K562 (cell line): Measurements from ENCODE around the gene GPAT3. TPM values are rescaled to one million over a fixed set of nuclear protein-coding genes. Genes with fewer than 3 reads are reported as not detected.

ENCODE experiments used
- BRD9 ChIP-seq: fragments of 450-650 bp; IDR thresholded peaks from 2 replicates; pipeline ENCODE4 v1.6.1; 2018; ENCODE audit warnings: low read depth; ENCODE audit not compliant: partially characterized antibody
- CTBP1 ChIP-seq: fragments of 450-650 bp; IDR thresholded peaks from 2 replicates; pipeline ENCODE4 v1.6.1; 2016; ENCODE audit warnings: borderline replicate concordance
- OTX1 ChIP-seq: fragments of 450-650 bp; formaldehyde crosslinking; IDR thresholded peaks from 2 replicates; pipeline ENCODE4 v1.4.0; 2022; ENCODE audit warnings: mild to moderate bottlenecking
- RHOXF2B ChIP-seq: fragments of 250-450 bp; sonication (Bioruptor Pico); conservative IDR thresholded peaks from 2 replicates; pipeline ENCODE4 v1.5.1; 2021
- SREBF1 ChIP-seq: fragments of 150-350 bp; IDR thresholded peaks from 2 replicates; pipeline ENCODE4 v1.6.1; 2014; ENCODE audit warnings: antibody characterized with exemption, low read depth, low read length, borderline replicate concordance
- TAF7 ChIP-seq: fragments of 450-650 bp; IDR thresholded peaks from 2 replicates; pipeline ENCODE4 v1.6.1; 2016; ENCODE audit warnings: missing genetic modification characterization, missing compliant biosample characterization
- TBP ChIP-seq: optimal IDR thresholded peaks from 2 replicates; pipeline ENCODE3; 2011; ENCODE audit warnings: low read depth, low read length, improper control_type of control experiment
- XRCC3 ChIP-seq: fragments of 450-650 bp; IDR thresholded peaks from 2 replicates; pipeline ENCODE4 v1.6.1; 2017; ENCODE audit warnings: mild to moderate bottlenecking, moderate library complexity
- ZNF696 ChIP-seq: fragments of 250-450 bp; sonication (Bioruptor Pico); conservative IDR thresholded peaks from 2 replicates; pipeline ENCODE4 v1.4.0; 2020; ENCODE audit warnings: mild to moderate bottlenecking, moderate library complexity
- polyA plus RNA-seq, 8 experiments: library from polyadenylated mRNA; depleted of rRNA in 4 of 8; stranded (reverse) in 5 of 8; unstranded in 3 of 8; fragments of >200 nt; fragmentation: Nextera tagmentation in 2 of 8; fragmentation: Illumina TruSeq in 1 of 8; extraction: Ambion mirVana in 2 of 8; extraction: Trizol in 1 of 8; gene quantifications; 2 replicates each; pipeline versions ENCODE4 v1.2.1 to v1.2.3, GENCODE V29; 2011 to 2014; ENCODE audit warnings: inconsistent platforms in 1 of 8, missing spikeins in 1 of 8
- total RNA-seq, 7 experiments: library from RNA; depleted of rRNA in 6 of 7; stranded (reverse); fragments of >200 nt in 6 of 7; fragmentation: Illumina TruSeq in 2 of 7; extraction: Trizol in 2 of 7; gene quantifications; 2 replicates each; pipeline versions ENCODE4 v1.2.1 to v1.2.3, GENCODE V29; 2011 to 2021; ENCODE audit warnings: low replicate concordance in 1 of 7
- TF ChIP-seq, protein P1 (sequence below): fragments of 250-450 bp; sonication (Bioruptor Pico); IDR thresholded peaks from 2 replicates; pipeline ENCODE4 v1.5.0; 2020; ENCODE audit warnings: mild to moderate bottlenecking
- TF ChIP-seq, protein P2 (sequence below), 2 experiments: fragments of 450-650 bp; formaldehyde crosslinking in 1 of 2; IDR thresholded peaks; 2 replicates each; pipeline versions ENCODE4 v1.4.0 to v1.6.1; 2014 to 2020; ENCODE audit warnings: mild to moderate bottlenecking in 2 of 2, borderline replicate concordance in 1 of 2, low read depth in 1 of 2
- TF ChIP-seq, protein P3 (sequence below): fragments of 250-450 bp; sonication (Bioruptor Pico); IDR thresholded peaks from 2 replicates; pipeline ENCODE4 v1.8.0; 2022; ENCODE audit warnings: inconsistent platforms
- TF ChIP-seq, protein P4 (sequence below): fragments of 250-450 bp; sonication (Bioruptor Pico); IDR thresholded peaks from 2 replicates; pipeline ENCODE4 v1.8.0; 2021; ENCODE audit warnings: moderate library complexity, mild to moderate bottlenecking, inconsistent platforms

The GPAT3 gene
- total and polyA plus RNA-seq, 9 of the 15 experiments (the other 6 are each of a cell fraction or from before 2014, with no cell fraction given): 4.1 to 16.1 (median 13.1) TPM

DNA sequence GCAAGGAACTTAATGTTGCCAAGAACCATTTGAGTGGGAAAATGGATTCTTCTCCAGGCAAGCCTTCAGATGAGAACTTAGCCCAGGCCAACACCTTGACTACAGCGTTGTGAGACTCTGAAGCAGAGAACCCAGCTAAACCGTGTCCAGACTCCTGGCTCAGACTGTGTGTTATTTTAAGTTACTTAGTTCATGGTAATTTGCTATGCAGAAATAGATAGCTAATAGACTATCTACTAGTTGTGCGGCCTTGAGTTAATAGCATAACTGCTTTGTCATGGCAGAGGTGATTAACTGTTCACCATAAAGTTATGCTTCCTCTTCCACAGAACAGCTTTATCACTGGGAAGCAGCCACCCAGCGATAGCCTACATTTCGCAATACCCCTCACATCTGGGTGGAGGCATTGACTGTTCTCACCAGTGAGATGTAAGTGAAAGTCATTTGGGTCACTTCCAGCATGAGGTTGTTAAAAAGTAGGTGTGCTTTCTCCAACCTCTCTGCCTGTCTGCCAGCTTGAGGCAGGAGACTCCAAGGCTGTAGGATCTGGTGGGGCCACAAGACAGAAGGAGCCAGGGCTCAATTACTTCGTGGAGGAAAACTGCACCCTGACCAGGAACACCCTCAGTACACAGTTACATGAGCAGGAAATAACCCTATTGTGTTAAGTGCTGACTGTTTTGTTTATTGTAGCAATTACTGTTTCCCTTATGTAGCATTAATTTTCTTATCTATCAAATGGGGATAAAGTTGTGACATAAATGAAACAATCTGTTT is 94.2 kb downstream of the GPAT3 start (continued):
- TF ChIP-seq, protein P1, sequence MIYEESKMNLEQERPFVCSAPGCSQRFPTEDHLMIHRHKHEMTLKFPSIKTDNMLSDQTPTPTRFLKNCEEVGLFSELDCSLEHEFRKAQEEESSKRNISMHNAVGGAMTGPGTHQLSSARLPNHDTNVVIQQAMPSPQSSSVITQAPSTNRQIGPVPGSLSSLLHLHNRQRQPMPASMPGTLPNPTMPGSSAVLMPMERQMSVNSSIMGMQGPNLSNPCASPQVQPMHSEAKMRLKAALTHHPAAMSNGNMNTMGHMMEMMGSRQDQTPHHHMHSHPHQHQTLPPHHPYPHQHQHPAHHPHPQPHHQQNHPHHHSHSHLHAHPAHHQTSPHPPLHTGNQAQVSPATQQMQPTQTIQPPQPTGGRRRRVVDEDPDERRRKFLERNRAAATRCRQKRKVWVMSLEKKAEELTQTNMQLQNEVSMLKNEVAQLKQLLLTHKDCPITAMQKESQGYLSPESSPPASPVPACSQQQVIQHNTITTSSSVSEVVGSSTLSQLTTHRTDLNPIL (CRISPR knock-in tag): no peak
- TF ChIP-seq, protein P2, sequence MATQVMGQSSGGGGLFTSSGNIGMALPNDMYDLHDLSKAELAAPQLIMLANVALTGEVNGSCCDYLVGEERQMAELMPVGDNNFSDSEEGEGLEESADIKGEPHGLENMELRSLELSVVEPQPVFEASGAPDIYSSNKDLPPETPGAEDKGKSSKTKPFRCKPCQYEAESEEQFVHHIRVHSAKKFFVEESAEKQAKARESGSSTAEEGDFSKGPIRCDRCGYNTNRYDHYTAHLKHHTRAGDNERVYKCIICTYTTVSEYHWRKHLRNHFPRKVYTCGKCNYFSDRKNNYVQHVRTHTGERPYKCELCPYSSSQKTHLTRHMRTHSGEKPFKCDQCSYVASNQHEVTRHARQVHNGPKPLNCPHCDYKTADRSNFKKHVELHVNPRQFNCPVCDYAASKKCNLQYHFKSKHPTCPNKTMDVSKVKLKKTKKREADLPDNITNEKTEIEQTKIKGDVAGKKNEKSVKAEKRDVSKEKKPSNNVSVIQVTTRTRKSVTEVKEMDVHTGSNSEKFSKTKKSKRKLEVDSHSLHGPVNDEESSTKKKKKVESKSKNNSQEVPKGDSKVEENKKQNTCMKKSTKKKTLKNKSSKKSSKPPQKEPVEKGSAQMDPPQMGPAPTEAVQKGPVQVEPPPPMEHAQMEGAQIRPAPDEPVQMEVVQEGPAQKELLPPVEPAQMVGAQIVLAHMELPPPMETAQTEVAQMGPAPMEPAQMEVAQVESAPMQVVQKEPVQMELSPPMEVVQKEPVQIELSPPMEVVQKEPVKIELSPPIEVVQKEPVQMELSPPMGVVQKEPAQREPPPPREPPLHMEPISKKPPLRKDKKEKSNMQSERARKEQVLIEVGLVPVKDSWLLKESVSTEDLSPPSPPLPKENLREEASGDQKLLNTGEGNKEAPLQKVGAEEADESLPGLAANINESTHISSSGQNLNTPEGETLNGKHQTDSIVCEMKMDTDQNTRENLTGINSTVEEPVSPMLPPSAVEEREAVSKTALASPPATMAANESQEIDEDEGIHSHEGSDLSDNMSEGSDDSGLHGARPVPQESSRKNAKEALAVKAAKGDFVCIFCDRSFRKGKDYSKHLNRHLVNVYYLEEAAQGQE (IDR thresholded peaks at IDR 0.05; ENCODE audit: borderline replicate concordance): peak; percentile 22; the same call in 1 of the 2 replicates
- TF ChIP-seq, protein P2 (CRISPR knock-in tag; IDR thresholded peaks at IDR 0.05; ENCODE audit: low read depth): no peak
- TF ChIP-seq BRD9 (peak; percentile 95), OTX1 (CRISPR knock-in tag) (no peak), TBP (no peak), CTBP1 (peak; percentile 96), SREBF1 (no peak), ZNF696 (no peak), XRCC3 (peak; percentile 90), RHOXF2B (no peak), TAF7 (tag) (no peak)
- TF ChIP-seq, protein P3, sequence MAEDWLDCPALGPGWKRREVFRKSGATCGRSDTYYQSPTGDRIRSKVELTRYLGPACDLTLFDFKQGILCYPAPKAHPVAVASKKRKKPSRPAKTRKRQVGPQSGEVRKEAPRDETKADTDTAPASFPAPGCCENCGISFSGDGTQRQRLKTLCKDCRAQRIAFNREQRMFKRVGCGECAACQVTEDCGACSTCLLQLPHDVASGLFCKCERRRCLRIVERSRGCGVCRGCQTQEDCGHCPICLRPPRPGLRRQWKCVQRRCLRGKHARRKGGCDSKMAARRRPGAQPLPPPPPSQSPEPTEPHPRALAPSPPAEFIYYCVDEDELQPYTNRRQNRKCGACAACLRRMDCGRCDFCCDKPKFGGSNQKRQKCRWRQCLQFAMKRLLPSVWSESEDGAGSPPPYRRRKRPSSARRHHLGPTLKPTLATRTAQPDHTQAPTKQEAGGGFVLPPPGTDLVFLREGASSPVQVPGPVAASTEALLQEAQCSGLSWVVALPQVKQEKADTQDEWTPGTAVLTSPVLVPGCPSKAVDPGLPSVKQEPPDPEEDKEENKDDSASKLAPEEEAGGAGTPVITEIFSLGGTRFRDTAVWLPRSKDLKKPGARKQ: no peak
- TF ChIP-seq, protein P4, sequence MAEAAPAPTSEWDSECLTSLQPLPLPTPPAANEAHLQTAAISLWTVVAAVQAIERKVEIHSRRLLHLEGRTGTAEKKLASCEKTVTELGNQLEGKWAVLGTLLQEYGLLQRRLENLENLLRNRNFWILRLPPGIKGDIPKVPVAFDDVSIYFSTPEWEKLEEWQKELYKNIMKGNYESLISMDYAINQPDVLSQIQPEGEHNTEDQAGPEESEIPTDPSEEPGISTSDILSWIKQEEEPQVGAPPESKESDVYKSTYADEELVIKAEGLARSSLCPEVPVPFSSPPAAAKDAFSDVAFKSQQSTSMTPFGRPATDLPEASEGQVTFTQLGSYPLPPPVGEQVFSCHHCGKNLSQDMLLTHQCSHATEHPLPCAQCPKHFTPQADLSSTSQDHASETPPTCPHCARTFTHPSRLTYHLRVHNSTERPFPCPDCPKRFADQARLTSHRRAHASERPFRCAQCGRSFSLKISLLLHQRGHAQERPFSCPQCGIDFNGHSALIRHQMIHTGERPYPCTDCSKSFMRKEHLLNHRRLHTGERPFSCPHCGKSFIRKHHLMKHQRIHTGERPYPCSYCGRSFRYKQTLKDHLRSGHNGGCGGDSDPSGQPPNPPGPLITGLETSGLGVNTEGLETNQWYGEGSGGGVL: no peak
